ENCODE data around the gene GALNT17.

Gene GALNT17

GRCh38 chr7:71312755-71313490 is 181.0 kb downstream of the GALNT17 start:
- no peak overlapping the region for H3K27ac Mint-ChIP-seq

GRCh38 chr7:71313553-71313952 is 181.6 kb downstream of the GALNT17 start:
- Mint-ChIP-seq H3K27me3 (no peaks in the 10 kb centered on the region), H3K27ac (no peak overlapping the region), H3K9me3 (ENCODE audit: low read depth) (peaks cover 5% of the 10 kb centered on the region), H3K4me1 (ENCODE audit: low read depth) (no peaks in the 10 kb centered on the region), H3K4me3 (no peak overlapping the region), H3K36me3 (no peaks in the 10 kb centered on the region)

More at GRCh38 chr7:71312755-71313490, 181.0 kb downstream of the GALNT17 start:
- H3K4me1 Mint-ChIP-seq (ENCODE audit: low read depth), result no peaks in the 10 kb centered on the region
- no peaks in the 10 kb centered on the region for H3K27me3 Mint-ChIP-seq
- no peak overlapping the region for H3K4me3 Mint-ChIP-seq
- H3K36me3 Mint-ChIP-seq, result no peaks in the 10 kb centered on the region
- H3K9me3 Mint-ChIP-seq (ENCODE audit: low read depth), result peaks cover 5% of the 10 kb centered on the region

- no peaks in the 10 kb centered on the region for H3K36me3 Mint-ChIP-seq
Observed at GRCh38 chr7:71320916-71321315, 189.0 kb downstream of the GALNT17 start.

GRCh38 chr7:71322201-71322600 is 190.3 kb downstream of the GALNT17 start:
- Mint-ChIP-seq H3K9me3 (ENCODE audit: low read depth) (peaks cover 9% of the 10 kb centered on the region), H3K4me3 (no peak overlapping the region), H3K27me3 (no peaks in the 10 kb centered on the region), H3K27ac (no peak overlapping the region), H3K4me1 (ENCODE audit: low read depth) (no peaks in the 10 kb centered on the region), H3K36me3 (no peaks in the 10 kb centered on the region)

More at GRCh38 chr7:71320916-71321315, 189.0 kb downstream of the GALNT17 start:
- Mint-ChIP-seq H3K4me1 (ENCODE audit: low read depth) (no peaks in the 10 kb centered on the region), H3K27ac (no peak overlapping the region), H3K27me3 (no peaks in the 10 kb centered on the region), H3K4me3 (no peak overlapping the region), H3K9me3 (ENCODE audit: low read depth) (peaks cover 9% of the 10 kb centered on the region)

- Mint-ChIP-seq H3K4me3 (no peak overlapping the region), H3K27ac (no peak overlapping the region), H3K27me3 (no peaks in the 10 kb centered on the region), H3K4me1 (ENCODE audit: low read depth) (no peaks in the 10 kb centered on the region), H3K9me3 (ENCODE audit: low read depth) (peaks cover 9% of the 10 kb centered on the region), H3K36me3 (no peaks in the 10 kb centered on the region)
Observed at GRCh38 chr7:71323726-71324125, 191.8 kb downstream of the GALNT17 start.

- Mint-ChIP-seq H3K27me3 (no peaks in the 10 kb centered on the region), H3K4me3 (no peak overlapping the region), H3K4me1 (ENCODE audit: low read depth) (no peaks in the 10 kb centered on the region), H3K27ac (no peak overlapping the region), H3K36me3 (no peaks in the 10 kb centered on the region), H3K9me3 (ENCODE audit: low read depth) (peaks cover 9% of the 10 kb centered on the region)
Observed at GRCh38 chr7:71325151-71325550, 193.2 kb downstream of the GALNT17 start.

- Mint-ChIP-seq H3K36me3 (no peaks in the 10 kb centered on the region), H3K9me3 (ENCODE audit: low read depth) (peaks cover 9% of the 10 kb centered on the region), H3K4me3 (no peak overlapping the region), H3K4me1 (ENCODE audit: low read depth) (no peaks in the 10 kb centered on the region), H3K27ac (no peak overlapping the region), H3K27me3 (no peaks in the 10 kb centered on the region)
Observed at GRCh38 chr7:71326595-71326994, 194.7 kb downstream of the GALNT17 start.

GRCh38 chr7:71327946-71328345 is 196.0 kb downstream of the GALNT17 start:
- no peak overlapping the region for H3K27ac Mint-ChIP-seq
- H3K27me3 Mint-ChIP-seq, result no peaks in the 10 kb centered on the region
- H3K4me1 Mint-ChIP-seq (ENCODE audit: low read depth), result no peaks in the 10 kb centered on the region
- H3K9me3 Mint-ChIP-seq (ENCODE audit: low read depth), result peaks cover 4% of the 10 kb centered on the region
- H3K4me3 Mint-ChIP-seq, result no peak overlapping the region
- no peaks in the 10 kb centered on the region for H3K36me3 Mint-ChIP-seq

GRCh38 chr7:71329030-71329660 is 197.2 kb downstream of the GALNT17 start:
- Mint-ChIP-seq H3K4me1 (ENCODE audit: low read depth) (no peaks in the 10 kb centered on the region), H3K9me3 (ENCODE audit: low read depth) (no peaks in the 10 kb centered on the region), H3K27ac (no peak overlapping the region), H3K4me3 (no peak overlapping the region), H3K36me3 (no peaks in the 10 kb centered on the region), H3K27me3 (no peaks in the 10 kb centered on the region)

- H3K27ac Mint-ChIP-seq, result no peak overlapping the region
- no peak overlapping the region for H3K4me3 Mint-ChIP-seq
- no peaks in the 10 kb centered on the region for H3K27me3 Mint-ChIP-seq
- H3K36me3 Mint-ChIP-seq, result no peaks in the 10 kb centered on the region
- no peaks in the 10 kb centered on the region for H3K9me3 Mint-ChIP-seq (ENCODE audit: low read depth)
- H3K4me1 Mint-ChIP-seq (ENCODE audit: low read depth), result no peaks in the 10 kb centered on the region
Observed at GRCh38 chr7:71332207-71332606, 200.3 kb downstream of the GALNT17 start.

GRCh38 chr7:71334541-71334940 is 202.6 kb downstream of the GALNT17 start:
- Mint-ChIP-seq H3K9me3 (ENCODE audit: low read depth) (peaks cover 5% of the 10 kb centered on the region), H3K4me3 (no peak overlapping the region), H3K27ac (no peak overlapping the region), H3K36me3 (no peaks in the 10 kb centered on the region), H3K27me3 (no peaks in the 10 kb centered on the region), H3K4me1 (ENCODE audit: low read depth) (no peaks in the 10 kb centered on the region)

GRCh38 chr7:71338866-71339265 is 206.9 kb downstream of the GALNT17 start:
- Mint-ChIP-seq H3K27ac (no peak overlapping the region), H3K9me3 (ENCODE audit: low read depth) (peaks cover 19% of the 10 kb centered on the region), H3K4me3 (no peak overlapping the region), H3K27me3 (no peaks in the 10 kb centered on the region), H3K36me3 (no peaks in the 10 kb centered on the region), H3K4me1 (ENCODE audit: low read depth) (no peaks in the 10 kb centered on the region)

- Mint-ChIP-seq H3K27me3 (no peaks in the 10 kb centered on the region), H3K4me1 (ENCODE audit: low read depth) (no peaks in the 10 kb centered on the region), H3K36me3 (no peaks in the 10 kb centered on the region), H3K27ac (no peak overlapping the region), H3K4me3 (no peak overlapping the region), H3K9me3 (ENCODE audit: low read depth) (peaks cover 28% of the 10 kb centered on the region)
Observed at GRCh38 chr7:71339924-71340323, 208.0 kb downstream of the GALNT17 start.

GRCh38 chr7:71342202-71342601 is 210.3 kb downstream of the GALNT17 start:
- Mint-ChIP-seq H3K4me3 (no peak overlapping the region), H3K9me3 (ENCODE audit: low read depth) (peaks cover 28% of the 10 kb centered on the region), H3K27me3 (no peaks in the 10 kb centered on the region), H3K36me3 (no peaks in the 10 kb centered on the region), H3K4me1 (ENCODE audit: low read depth) (no peaks in the 10 kb centered on the region), H3K27ac (no peak overlapping the region)

GRCh38 chr7:71343039-71343438 is 211.1 kb downstream of the GALNT17 start:
- Mint-ChIP-seq H3K36me3 (no peaks in the 10 kb centered on the region), H3K4me1 (ENCODE audit: low read depth) (no peaks in the 10 kb centered on the region), H3K27me3 (no peaks in the 10 kb centered on the region), H3K9me3 (ENCODE audit: low read depth) (peaks cover 28% of the 10 kb centered on the region), H3K4me3 (no peak overlapping the region), H3K27ac (no peak overlapping the region)

GRCh38 chr7:71343892-71344291 is 211.9 kb downstream of the GALNT17 start:
- H3K27me3 Mint-ChIP-seq, result no peaks in the 10 kb centered on the region
- no peaks in the 10 kb centered on the region for H3K36me3 Mint-ChIP-seq
- no peak overlapping the region for H3K27ac Mint-ChIP-seq
- H3K4me1 Mint-ChIP-seq (ENCODE audit: low read depth), result no peaks in the 10 kb centered on the region
- peaks cover 26% of the 10 kb centered on the region for H3K9me3 Mint-ChIP-seq (ENCODE audit: low read depth)
- H3K4me3 Mint-ChIP-seq, result no peak overlapping the region

Data from activated naive CD8-positive, alpha-beta T cell (primary cell).